Adrenal gland (tissue), 12 donors: ENCODE measurements around the gene CEP95. TPM values are rescaled to one million over a fixed set of nuclear protein-coding genes. Genes with fewer than 3 reads are reported as not detected.

ENCODE experiments used
- DNase-seq, 7 donors: peaks; one replicate each; pipeline ENCODE4 v3.0.0-alpha.2; 2019 to 2020
- H3K27ac ChIP-seq, 5 donors: fragments of 200-600 bp; sonication (generic) in 4 of 5; 1 replicate in 3 of 5; 2 replicates in 2 of 5; pipeline versions ENCODE4 v1.5.1 to v1.8.0; 2016 to 2020; ENCODE audit warnings: mild to moderate bottlenecking in 1 of 5
- H3K27me3 ChIP-seq: fragments of 200-600 bp; 2 replicates; pipeline ENCODE4 v1.8.0; 2021
- H3K36me3 ChIP-seq, 2 donors: fragments of 200-600 bp; replicated peaks in 1 of 2; 1 replicate in 1 of 2; 2 replicates in 1 of 2; pipeline versions ENCODE4 v1.5.1 to v1.8.0; 2018 to 2022
- H3K4me1 ChIP-seq, 2 donors: fragments of 200-600 bp; replicated peaks in 1 of 2; 1 replicate in 1 of 2; 2 replicates in 1 of 2; pipeline versions ENCODE4 v1.5.1 to v1.8.0; 2018 to 2021
- H3K4me3 ChIP-seq, 4 donors: fragments of 200-600 bp; sonication (generic) in 3 of 4; one replicate each; pipeline ENCODE4 v1.5.1; 2016 to 2018
- H3K9me3 ChIP-seq, 3 donors: fragments of 200-600 bp; sonication (generic) in 1 of 3; replicated peaks in 1 of 3; 1 replicate in 2 of 3; 2 replicates in 1 of 3; pipeline versions ENCODE4 v1.5.1 to v1.8.0; 2016 to 2021
- POLR2A ChIP-seq, 2 donors: fragments of 450-650 bp; IDR thresholded peaks; one replicate each; pipeline ENCODE4 v1.6.1; 2017; ENCODE audit warnings: antibody characterized with exemption in 2 of 2, mild to moderate bottlenecking in 2 of 2, moderate library complexity in 1 of 2
- WGBS, 4 donors: extraction: QIAGEN DNeasy Blood & Tissue Kit in 2 of 4; methylation state at CpG; one replicate each; pipeline versions ENCODE4 v1.1.5 to v1.1.7; 2013 to 2017; 5-methylcytosine and 5-hydroxymethylcytosine counted together
- intact Hi-C, 2 donors: fragments of 100-400 bp; cut with DNase I; formaldehyde crosslinking; loops; one replicate each; pipeline versions ENCODE4 v1.14.1 to v1.15.0; 2022 to 2023
- polyA plus RNA-seq, 3 donors: library from polyadenylated mRNA; stranded (reverse); fragments of 200-250 nt in 2 of 3; fragments of 350-450 nt in 1 of 3; fragmentation: Illumina TruSeq in 1 of 3; extraction: RNeasy Lipid Tissue Mini Kit (QIAGEN cat#74804) in 1 of 3; gene quantifications; one replicate each; pipeline ENCODE4 v1.2.3, GENCODE V29; 2013 to 2014
- total RNA-seq, 9 donors: library from RNA; depleted of rRNA in 4 of 9; stranded (reverse); fragments of >200 nt in 4 of 9; fragments of 120-200 nt in 1 of 9; fragmentation: NEBNext Ultra II Directional in 1 of 9; extraction: Animal tissue kit (Norgen Biotek cat#: 25700) in 1 of 9; gene quantifications; one replicate each; pipeline versions ENCODE4 v1.1.0 to v1.2.4, GENCODE V29; 2013 to 2023
- TF ChIP-seq, protein P1 (sequence below), 6 experiments: fragments of 450-650 bp in 4 of 6; fragments of 200-600 bp in 2 of 6; sonication (generic) in 1 of 6; IDR thresholded peaks; 1 replicate in 5 of 6; 2 replicates in 1 of 6; pipeline versions ENCODE4 v1.5.1 to v1.8.0; 2016 to 2021; ENCODE audit warnings: antibody characterized with exemption in 6 of 6, mild to moderate bottlenecking in 2 of 6, moderate library complexity in 1 of 6
- donor health status: healthy with polysubstance abuse.
- donor health status: Bipolar disorder and iron deficiency.
- donor health status: DM: yes; HTN: yes; CAD: no.
- donor health status: DM: no; HTN: no; CAD: no.
- donor health status: DM: no; HTN: no; CAD: no.
- donor health status: DM: yes; HTN: yes; CAD: no.

CEP95 gene
- total and polyA plus RNA-seq, 12 donors, result 7.7 to 114 (median 22.0) TPM

DNA sequence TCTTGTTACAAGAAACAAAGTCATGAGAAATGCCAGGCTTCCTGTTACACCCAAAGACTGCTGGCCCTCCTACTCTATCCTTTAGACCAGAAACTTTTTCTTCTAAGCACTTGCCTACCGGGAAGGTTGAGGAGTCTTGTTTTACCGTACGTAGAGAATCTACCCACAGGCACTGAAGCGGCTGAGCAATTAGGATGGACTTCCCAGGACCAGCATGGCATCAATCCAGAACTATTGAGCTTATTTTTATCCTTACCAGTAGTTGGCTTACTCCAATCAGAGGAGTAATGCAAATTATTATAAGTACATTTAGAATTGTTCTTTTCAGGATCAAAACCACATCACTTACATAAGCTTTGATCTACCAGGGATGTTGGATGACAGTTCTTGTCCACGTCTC lies 25.6 kb downstream of the CEP95 start:
- intact Hi-C loops, result no loop called here
- 92 to 96% (median 94%) methylated on average over 5 of the region's 5 CpGs for WGBS, 4 donors
- TF ChIP-seq POLR2A (IDR thresholded peaks at IDR 0.05), result no peak
- TF ChIP-seq, protein P1, sequence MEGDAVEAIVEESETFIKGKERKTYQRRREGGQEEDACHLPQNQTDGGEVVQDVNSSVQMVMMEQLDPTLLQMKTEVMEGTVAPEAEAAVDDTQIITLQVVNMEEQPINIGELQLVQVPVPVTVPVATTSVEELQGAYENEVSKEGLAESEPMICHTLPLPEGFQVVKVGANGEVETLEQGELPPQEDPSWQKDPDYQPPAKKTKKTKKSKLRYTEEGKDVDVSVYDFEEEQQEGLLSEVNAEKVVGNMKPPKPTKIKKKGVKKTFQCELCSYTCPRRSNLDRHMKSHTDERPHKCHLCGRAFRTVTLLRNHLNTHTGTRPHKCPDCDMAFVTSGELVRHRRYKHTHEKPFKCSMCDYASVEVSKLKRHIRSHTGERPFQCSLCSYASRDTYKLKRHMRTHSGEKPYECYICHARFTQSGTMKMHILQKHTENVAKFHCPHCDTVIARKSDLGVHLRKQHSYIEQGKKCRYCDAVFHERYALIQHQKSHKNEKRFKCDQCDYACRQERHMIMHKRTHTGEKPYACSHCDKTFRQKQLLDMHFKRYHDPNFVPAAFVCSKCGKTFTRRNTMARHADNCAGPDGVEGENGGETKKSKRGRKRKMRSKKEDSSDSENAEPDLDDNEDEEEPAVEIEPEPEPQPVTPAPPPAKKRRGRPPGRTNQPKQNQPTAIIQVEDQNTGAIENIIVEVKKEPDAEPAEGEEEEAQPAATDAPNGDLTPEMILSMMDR (IDR thresholded peaks at IDR 0.05), result no peak
- no peaks in the 10 kb centered on the region for H3K27me3 ChIP-seq
- no peaks in the 10 kb centered on the region for H3K9me3 ChIP-seq
- H3K4me1 ChIP-seq, result peaks cover 13 to 20% of the 10 kb centered on the region in 2 donors
- peak overlapping the region in 2 of 5 donors; percentile 23 to 36 for H3K27ac ChIP-seq
- H3K4me3 ChIP-seq, result no peak overlapping the region
- H3K36me3 ChIP-seq, result peaks cover 0 to 93% of the 10 kb centered on the region in 2 donors
- DNase-seq, result no peak

DNA sequence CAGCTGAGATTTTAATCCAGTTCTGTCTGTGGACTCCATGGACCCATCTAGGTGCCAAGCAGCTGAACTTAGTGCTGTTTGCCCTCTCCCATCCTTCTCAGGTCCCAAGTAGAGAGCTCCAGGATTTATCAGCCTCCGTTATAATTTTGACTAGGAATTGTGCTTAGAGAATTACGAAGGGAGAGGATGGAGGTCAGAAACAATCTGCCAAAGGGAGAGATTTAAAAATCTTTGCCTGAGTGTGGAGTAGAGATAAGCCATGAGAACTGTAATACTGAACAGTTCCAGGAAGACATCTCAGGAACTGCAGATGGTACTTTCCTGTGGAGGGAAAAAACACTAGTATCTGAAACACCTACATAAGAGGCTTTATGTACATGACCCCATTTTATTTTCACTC lies 27.0 kb downstream of the CEP95 start:
- 70 to 84% (median 77%) methylated on average over 2 of the region's 2 CpGs for WGBS, 4 donors
- Histone ChIP-seq H3K36me3 (peaks cover 0 to 93% of the 10 kb centered on the region in 2 donors), H3K4me1 (peaks cover 13 to 20% of the 10 kb centered on the region in 2 donors), H3K4me3 (no peak overlapping the region), H3K27me3 (no peaks in the 10 kb centered on the region), H3K9me3 (no peaks in the 10 kb centered on the region), H3K27ac (no peak overlapping the region)
- TF ChIP-seq POLR2A (IDR thresholded peaks at IDR 0.05), result no peak
- TF ChIP-seq, protein P1 (IDR thresholded peaks at IDR 0.05), result no peak
- intact Hi-C loops, result no loop called here
- DNase-seq, result no peak

GRCh38 chr17:64534187-64534586 lies 27.4 kb downstream of the CEP95 start:
- Histone ChIP-seq H3K36me3 (peaks cover 0 to 93% of the 10 kb centered on the region in 2 donors), H3K27me3 (no peaks in the 10 kb centered on the region), H3K27ac (peak overlapping the region in 1 of 5 donors; percentile 33), H3K4me3 (no peak overlapping the region), H3K9me3 (no peaks in the 10 kb centered on the region), H3K4me1 (peaks cover 13 to 20% of the 10 kb centered on the region in 2 donors)
- intact Hi-C loops, result no loop called here
- TF ChIP-seq POLR2A (IDR thresholded peaks at IDR 0.05), result no peak
- TF ChIP-seq, protein P1 (IDR thresholded peaks at IDR 0.05), result no peak
- DNase-seq, result no peak
- 45 to 83% (median 76%) methylated on average over 3 of the region's 3 CpGs for WGBS, 4 donors

DNA sequence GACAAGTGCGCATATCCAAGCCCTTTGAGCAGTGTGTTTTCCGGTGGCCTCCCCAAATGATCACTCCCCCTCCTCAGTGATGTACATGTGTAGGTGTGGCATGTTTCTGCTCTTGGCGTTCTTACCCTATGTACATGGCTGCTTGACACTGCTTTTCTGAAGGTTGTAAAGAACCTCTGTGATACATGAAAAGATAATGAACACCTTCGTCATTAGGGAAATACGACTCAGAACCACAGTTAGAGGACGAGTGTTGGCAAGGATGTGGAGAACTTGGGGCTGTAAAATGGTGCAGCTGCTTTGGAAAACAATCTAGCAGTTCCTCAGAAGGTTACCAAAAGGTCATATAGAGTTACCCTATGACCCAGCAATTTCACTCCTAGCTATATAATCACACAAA lies 28.6 kb downstream of the CEP95 start:
- no peak overlapping the region for H3K27ac ChIP-seq
- H3K4me3 ChIP-seq, result no peak overlapping the region
- no peak for TF ChIP-seq POLR2A (IDR thresholded peaks at IDR 0.05)
- TF ChIP-seq, protein P1 (IDR thresholded peaks at IDR 0.05), result no peak
- no peaks in the 10 kb centered on the region for H3K9me3 ChIP-seq
- intact Hi-C loops, result no loop called here
- H3K36me3 ChIP-seq, result peaks cover 0 to 81% of the 10 kb centered on the region in 2 donors
- DNase-seq, result no peak
- WGBS, 4 donors, result 73 to 81% (median 76%) methylated on average over 6 of the region's 6 CpGs
- H3K27me3 ChIP-seq, result no peaks in the 10 kb centered on the region
- peaks cover 13 to 20% of the 10 kb centered on the region in 2 donors for H3K4me1 ChIP-seq
